HUDEP-2 (cell line): ENCODE measurements around the gene TMC6.
"Not testable (repeated sequence)": the region's sequence is repeated elsewhere in the genome, so short reads cannot be mapped to it uniquely, and the experiment has no call there.

ENCODE experiments used
- DNase-seq, 76 experiments: peaks; one replicate each; lab custom pipeline; 2025; ENCODE audit not compliant: unreplicated experiment in 76 of 76; lab: John Stamatoyannopoulos, UW

TMC6 gene

DNA sequence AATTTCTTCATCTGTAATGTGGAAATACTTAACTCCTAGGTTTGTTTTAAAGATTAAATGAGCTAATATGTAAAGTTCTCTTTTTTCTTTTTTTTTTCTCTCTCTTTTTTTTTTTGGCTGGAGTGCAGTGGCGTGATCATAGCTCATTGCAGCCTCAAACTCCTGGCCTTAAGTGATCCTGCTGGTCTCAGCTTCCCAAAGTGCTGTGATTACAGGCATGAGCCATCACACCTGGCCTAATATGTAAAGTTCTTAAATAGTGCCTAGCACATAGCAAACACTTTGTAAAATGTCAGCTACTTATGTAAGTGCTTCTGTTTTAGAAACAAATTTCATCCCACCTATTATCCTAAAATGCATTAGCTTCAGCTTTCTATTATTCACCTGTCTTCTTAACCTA lies 40.0 kb downstream of the TMC6 start:
- no peak for DNase-seq

GRCh38 chr17:78086740-78087139 lies 41.8 kb downstream of the TMC6 start:
- DNase-seq, result no peak

- DNase-seq, result no peak
Measured at GRCh38 chr17:78082988-78083387, 45.6 kb downstream of the TMC6 start.

DNA sequence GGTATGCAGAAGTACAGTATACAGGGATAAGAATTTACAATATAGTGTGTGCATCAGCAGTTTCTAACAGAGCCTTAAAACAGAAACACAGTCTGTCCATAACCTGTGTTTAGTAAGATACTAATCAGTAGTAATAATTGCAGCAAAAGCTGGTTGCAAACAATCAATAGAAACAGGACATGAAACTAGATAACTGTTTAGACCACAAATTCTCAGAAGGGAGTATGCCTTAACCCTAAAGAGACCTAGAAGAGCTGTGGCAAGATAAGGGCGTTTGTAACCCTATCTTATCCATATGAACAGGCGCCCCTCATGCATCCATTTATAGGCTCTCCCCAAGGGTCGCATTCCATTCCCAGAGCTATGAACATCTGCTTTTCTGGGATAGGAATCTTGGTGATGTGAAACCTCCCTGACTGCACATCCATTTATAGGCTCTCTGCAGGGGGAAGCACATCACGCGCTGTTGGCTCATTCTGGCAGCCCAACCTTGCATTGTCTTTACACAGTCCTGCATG lies 46.1 kb downstream of the TMC6 start:
- DNase-seq, result peak in 68 of 76 experiments; percentile 13 to 88 (median 52)

DNA sequence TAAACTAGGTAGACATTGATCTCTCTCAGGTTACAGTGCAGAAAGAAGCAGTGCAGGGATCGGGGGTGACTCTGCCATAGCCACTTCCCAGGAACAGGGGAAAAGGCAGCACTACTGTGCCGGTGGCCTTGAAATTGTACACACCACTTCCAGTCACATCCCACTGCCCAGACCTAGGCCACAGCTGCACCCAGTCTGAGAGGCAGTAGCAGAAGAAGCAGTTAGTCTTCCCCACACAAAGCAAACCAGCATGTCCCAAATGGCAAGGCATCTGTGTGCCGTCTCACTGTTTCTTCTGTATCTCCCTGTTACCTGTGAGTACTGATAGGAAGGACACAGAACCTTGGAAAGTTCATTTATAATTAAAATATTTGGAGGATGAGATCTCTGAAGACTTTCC lies 47.0 kb downstream of the TMC6 start:
- peak in 7 of 76 experiments; percentile 2 to 21 (median 6) for DNase-seq

GRCh38 chr17:78079253-78079652 lies 49.3 kb downstream of the TMC6 start:
- DNase-seq, result no peak

DNA sequence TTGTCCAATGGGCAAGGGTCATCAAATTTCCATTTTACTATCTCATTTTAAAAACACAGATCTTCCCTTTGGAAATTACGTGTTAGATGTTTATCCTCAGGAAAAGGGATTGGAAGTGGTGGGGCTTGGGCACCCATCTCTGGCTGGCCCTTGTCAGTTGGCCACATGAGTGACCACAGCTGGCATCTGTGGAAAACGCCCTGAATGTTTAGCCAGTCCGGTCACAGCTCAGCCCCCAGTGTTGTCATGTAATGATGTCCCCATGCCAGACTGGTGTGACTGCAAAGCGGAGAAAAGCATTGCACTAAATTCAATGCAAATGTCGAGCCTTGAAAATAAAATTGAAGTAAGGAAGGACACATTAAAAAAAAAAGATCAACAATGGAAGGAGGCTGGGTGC lies 53.0 kb downstream of the TMC6 start:
- no peak for DNase-seq

DNA sequence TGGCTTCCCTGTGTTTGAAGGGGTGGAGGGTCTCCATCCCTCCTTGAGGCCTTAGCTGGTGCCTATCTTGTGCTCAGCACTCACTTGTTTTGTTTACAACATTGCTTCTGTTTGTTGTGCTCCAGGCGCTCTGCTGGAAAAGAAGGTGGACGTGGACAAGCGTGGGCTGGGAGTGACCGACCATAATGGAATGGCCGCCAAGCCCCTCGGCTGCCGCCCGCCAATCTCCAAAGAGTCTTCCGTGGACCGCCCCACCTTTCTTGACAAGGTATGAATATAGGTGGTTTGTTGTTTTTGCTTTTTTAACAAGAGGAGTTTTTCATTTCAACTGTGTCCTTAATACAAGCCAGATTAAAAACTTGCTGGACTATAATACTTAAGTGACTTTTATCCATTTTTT lies 53.5 kb downstream of the TMC6 start:
- no peak for DNase-seq

DNA sequence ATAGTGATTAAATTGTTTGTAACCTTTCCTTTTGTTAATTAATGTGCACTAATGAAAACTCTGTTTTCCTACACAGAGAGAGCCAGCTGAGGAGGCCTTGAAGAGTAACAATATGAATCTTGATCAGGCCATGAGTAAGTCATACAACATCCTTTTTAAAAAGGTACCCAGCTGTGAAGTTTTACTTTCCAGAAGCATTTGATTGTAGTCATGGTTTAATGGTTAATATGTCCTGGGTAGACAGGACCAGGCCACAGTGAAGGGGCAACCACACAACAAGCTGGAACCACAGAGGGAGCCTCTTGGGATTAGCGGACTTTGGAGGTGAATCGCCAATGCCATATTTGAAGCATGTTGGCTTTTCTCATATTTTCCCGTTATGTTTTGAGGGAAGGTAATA lies 55.6 kb downstream of the TMC6 start:
- DNase-seq, result no peak

GRCh38 chr17:78069695-78070094 lies 58.9 kb downstream of the TMC6 start:
- DNase-seq, result no peak

DNA sequence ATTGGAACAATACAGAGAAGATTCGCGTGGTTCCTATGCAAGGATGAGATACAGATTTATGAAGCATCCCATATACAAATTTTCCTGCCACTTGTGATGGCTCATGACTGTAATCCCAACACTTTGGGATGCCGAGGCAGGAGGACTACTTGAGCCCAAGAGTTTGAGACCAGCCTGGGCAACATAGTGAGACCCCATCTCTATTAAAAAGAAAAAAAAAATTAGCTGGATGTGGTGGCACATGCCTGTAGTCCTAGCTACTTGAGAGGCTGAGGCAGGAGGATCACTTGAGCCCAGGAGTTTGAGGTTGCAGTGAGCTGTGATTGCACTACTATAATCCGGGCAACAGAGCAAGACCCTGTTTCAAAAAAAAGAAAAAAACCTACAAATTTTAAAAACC lies 61.6 kb downstream of the TMC6 start:
- DNase-seq, result not testable (repeated sequence)

DNA sequence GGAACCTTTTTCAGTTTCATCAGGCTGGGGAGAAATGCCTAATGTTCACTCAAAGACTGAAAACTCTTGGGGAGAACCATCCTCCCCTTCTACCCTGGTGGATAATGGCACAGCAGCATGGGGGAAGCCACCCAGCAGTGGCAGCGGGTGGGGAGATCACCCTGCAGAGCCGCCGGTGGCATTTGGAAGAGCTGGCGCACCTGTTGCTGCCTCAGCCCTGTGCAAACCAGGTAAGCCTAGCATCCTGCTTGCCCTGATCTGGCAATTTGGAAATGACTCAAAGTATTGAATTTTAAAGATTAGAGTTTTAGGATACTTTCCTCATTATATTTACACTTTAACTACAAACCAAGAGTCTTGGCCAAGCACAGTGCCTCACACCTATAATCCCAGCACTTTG lies 63.8 kb downstream of the TMC6 start:
- DNase-seq, result no peak

DNA sequence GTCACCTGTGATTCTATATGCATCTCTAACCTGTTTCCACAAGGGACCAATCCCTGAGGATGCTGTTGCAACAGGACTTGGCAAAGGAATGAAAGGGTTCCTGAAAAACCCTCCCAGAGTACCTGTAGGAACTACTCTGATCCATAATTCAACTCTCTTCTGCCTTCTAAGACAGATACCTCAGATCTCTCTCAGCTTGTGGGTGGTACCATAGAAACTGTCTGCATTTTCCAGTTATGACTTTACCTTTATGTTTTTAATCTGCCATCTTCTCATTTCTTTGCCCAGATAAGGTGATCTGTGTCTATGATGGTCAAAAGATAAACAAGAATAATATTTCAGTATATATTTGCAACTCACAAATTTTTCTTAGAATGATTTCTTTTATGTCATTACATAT lies 65.1 kb downstream of the TMC6 start:
- no peak for DNase-seq

GRCh38 chr17:78062596-78062995 lies 66.0 kb downstream of the TMC6 start:
- peak in 6 of 76 experiments; percentile 16 to 35 (median 18) for DNase-seq
